Activated T-cell treated with anti-CD3 and anti-CD28 coated beads, Interleukin-2, amount 50 U/mL, for 4 hours (primary cell): ENCODE measurements around the gene RASL12. TPM values are rescaled to one million over a fixed set of nuclear protein-coding genes. Genes with fewer than 3 reads are reported as not detected.
A peak's percentile ranks its signal among the peaks of the same experiment; 100 is the strongest.

Source experiments
- ATAC-seq, 2 donors: fragments of 200-7000 bp; cut with Tn5 transposase; one replicate each; pipeline ENCODE4 v1.10.0; 2021
- DNase-seq: peaks from one replicate; pipeline ENCODE4 v3.0.0-alpha.2; 2020
- H3K27me3 Mint-ChIP-seq: one replicate; pipeline ENCODE4 v1.8.0; 2021; ENCODE audit warnings: low read depth, mixed read lengths
- H3K36me3 Mint-ChIP-seq: one replicate; pipeline ENCODE4 v1.8.0; 2022; ENCODE audit warnings: mixed read lengths; ENCODE audit not compliant: insufficient read depth
- H3K4me1 Mint-ChIP-seq: one replicate; pipeline ENCODE4 v1.8.0; 2021; ENCODE audit warnings: low read depth, mixed read lengths
- H3K4me3 Mint-ChIP-seq: one replicate; pipeline ENCODE4 v1.8.0; 2021; ENCODE audit warnings: mild to moderate bottlenecking, moderate library complexity, mixed read lengths
- H3K9me3 Mint-ChIP-seq: one replicate; pipeline ENCODE4 v1.8.0; 2021; ENCODE audit warnings: mixed read lengths
- total RNA-seq, 3 donors: library from RNA; stranded (reverse); gene quantifications; one replicate each; pipeline ENCODE4 v1.2.1, GENCODE V29; 2021

RASL12 gene
- total RNA-seq, 3 donors from 2014 or later, result not detected

DNA sequence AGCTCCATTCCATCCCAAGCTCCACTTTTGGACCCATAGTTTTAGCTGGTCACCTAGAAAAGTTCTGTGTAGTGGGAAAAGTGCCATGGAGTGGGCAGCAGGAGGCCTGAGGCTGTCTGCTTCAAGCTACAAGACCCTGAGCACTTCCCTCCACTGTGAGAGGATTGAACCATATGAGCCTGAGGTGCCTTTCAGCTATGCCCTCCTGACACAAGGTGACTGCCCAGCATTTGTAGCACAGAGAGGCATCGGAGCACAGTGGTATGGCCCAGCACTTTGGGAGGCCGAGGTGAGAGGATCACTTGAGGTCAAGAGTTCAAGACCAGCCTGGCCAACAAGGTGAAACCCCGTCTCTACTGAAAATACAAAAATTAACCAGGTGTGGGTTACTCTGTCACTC lies 4.8 kb upstream of the RASL12 start:
- H3K4me1 Mint-ChIP-seq, result peaks cover 4% of the 10 kb centered on the region
- H3K4me3 Mint-ChIP-seq, result no peak overlapping the region
- no peak for ATAC-seq
- DNase-seq, result no peak
- H3K27me3 Mint-ChIP-seq, result peaks cover 18% of the 10 kb centered on the region
- no peaks in the 10 kb centered on the region for H3K9me3 Mint-ChIP-seq
- H3K36me3 Mint-ChIP-seq, result no peaks in the 10 kb centered on the region

DNA sequence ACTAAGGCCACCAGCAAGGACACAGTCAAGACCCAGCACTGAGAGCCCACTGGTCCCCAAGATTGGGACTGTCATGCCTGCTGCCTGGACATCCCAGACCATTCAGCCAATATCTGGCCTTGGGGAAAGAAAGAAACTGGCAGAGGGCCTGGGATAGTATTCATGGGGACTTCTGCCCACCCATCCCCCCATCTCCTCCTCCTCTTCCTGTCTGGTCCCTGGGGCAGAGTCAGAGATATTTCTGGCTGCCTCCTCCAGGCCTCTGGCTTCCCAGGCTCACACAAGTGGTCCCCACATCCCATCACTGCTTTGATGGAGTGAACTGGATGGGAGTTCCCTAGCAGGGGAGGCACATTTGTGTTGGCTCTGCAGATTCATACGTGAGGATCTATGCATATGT lies 4.2 kb upstream of the RASL12 start:
- Mint-ChIP-seq H3K9me3 (no peaks in the 10 kb centered on the region), H3K27me3 (peaks cover 21% of the 10 kb centered on the region), H3K4me3 (no peak overlapping the region), H3K36me3 (no peaks in the 10 kb centered on the region), H3K4me1 (peaks cover 8% of the 10 kb centered on the region)
- ATAC-seq (no peak), DNase-seq (no peak)

DNA sequence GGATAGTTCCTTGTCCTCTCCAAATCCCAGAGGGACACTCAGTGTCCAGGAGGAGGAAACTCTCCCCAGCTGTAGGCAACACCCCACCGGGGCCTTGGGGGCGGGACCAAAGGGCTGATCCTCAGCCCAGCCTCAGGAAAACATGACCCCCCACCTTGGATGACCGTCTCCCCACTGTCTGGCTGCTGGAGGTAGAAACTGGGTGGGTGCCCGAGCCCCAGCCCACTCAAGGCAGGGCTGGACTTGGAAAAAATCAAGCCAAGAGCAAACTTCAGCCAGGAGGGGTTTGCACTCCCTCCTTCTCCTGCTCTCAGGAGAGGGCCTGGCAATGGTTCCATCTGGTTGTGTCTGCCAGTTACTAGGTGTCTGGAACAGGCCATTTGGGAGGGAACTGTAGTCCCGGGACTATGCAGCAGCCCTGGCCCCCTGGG lies 3.6 kb upstream of the RASL12 start:
- no peak overlapping the region for H3K4me3 Mint-ChIP-seq
- peaks cover 8% of the 10 kb centered on the region for H3K4me1 Mint-ChIP-seq
- H3K36me3 Mint-ChIP-seq, result no peaks in the 10 kb centered on the region
- H3K27me3 Mint-ChIP-seq, result peaks cover 25% of the 10 kb centered on the region
- H3K9me3 Mint-ChIP-seq, result no peaks in the 10 kb centered on the region
- no peak for DNase-seq
- ATAC-seq, result no peak

DNA sequence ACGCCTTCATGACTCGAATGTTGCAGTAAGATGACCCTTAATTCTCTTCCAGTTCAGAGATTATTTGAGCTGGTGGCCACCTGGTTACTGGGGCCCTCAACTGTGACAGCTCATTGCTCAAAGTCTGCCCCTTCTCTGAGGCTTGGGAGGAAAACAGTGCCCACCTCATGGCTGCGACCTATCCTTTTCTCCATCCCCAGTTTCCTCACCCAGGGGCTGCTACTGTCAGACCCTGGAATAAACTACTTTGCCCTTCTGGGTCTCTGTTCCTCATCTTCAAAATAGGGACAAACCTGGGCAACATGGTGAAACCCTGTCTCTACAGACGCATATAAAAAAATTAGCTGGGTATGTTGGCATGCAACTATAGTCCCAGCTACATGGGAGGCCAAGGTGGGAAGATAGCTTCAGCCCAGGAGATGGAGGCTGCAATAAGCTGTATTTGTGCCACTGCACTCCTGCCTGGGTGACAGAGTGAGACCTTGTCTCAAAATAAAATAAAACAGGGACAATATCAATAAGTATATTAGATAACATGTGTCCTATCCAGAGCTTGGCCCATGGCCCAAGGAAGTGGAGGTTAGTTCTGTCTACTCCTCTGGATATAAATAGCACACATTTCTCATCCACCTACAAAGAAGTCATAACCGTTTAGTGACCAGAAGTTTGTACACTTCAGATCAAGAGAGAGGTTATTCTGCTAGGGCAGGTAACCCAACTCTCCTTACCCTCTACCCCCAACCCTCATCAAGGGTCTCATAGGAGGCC lies 2.2 kb upstream of the RASL12 start:
- no peak for DNase-seq
- peaks cover 8% of the 10 kb centered on the region for H3K4me1 Mint-ChIP-seq
- no peak for ATAC-seq
- H3K9me3 Mint-ChIP-seq, result no peaks in the 10 kb centered on the region
- H3K36me3 Mint-ChIP-seq, result no peaks in the 10 kb centered on the region
- peaks cover 30% of the 10 kb centered on the region for H3K27me3 Mint-ChIP-seq
- H3K4me3 Mint-ChIP-seq, result no peak overlapping the region

DNA sequence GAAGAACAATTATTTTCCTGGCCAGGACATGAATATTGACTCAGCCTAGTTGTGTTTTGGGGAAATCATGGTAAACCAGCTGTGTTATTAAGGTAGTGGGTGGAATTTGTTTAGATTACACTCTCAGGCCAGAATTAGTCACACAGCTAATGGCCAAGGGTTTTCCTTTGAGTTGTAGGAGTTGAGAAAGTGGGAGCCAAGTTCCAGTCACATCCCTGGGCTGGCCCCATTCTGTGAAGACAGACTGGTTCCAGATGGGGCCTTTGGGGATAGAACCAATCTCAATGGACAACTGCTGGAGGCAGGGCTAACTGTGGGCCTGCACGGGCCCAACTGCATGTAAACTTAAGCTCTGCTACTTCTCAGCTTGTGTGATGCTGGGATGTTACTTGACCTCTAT lies 1.4 kb upstream of the RASL12 start:
- ATAC-seq (no peak), DNase-seq (no peak)
- H3K4me1 Mint-ChIP-seq, result peaks cover 8% of the 10 kb centered on the region
- H3K27me3 Mint-ChIP-seq, result peaks cover 36% of the 10 kb centered on the region
- H3K36me3 Mint-ChIP-seq, result no peaks in the 10 kb centered on the region
- H3K9me3 Mint-ChIP-seq, result no peaks in the 10 kb centered on the region
- no peak overlapping the region for H3K4me3 Mint-ChIP-seq

DNA sequence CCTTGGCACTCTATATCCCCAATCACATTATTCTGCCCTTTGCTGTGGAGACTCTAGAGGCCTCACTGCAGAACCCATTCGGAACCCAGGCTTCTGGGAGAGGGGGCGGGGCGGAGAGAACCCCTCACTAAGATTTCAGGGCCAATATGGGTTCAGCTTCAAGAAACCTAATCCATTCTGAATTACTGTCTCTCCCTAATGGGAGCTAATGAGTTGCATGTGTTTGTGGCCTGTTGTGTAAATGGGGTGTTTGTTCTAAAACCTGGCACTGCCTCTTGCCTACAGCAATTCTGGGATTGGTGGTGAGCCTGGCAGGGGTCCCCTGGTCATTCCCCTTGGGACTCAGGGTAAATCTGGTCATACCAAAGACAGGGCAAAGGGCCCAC lies 605 bp upstream of the RASL12 start:
- ATAC-seq (no peak), DNase-seq (no peak)
- Mint-ChIP-seq H3K9me3 (no peaks in the 10 kb centered on the region), H3K27me3 (peaks cover 37% of the 10 kb centered on the region), H3K36me3 (no peaks in the 10 kb centered on the region), H3K4me3 (peak overlapping the region; percentile 42), H3K4me1 (peaks cover 8% of the 10 kb centered on the region)

DNA sequence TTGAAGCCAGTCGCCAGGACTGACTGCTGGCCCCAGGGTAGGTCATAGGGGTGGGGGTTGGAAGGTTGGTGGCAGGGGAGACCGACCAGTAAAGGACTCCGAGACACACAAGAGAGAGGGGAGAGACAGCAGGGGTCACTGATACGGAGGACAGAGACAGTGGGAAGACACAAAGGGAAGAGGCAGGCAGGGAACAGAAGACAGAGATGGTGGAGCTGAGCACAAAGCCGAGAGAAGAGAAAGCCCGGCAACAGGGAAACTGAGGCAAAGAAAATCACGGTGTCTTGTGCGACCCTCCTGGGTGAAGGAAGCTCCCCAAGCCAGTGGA lies 510 bp downstream of the RASL12 start:
- ATAC-seq (no peak), DNase-seq (no peak)
- peaks cover 8% of the 10 kb centered on the region for H3K4me1 Mint-ChIP-seq
- H3K27me3 Mint-ChIP-seq, result peaks cover 39% of the 10 kb centered on the region
- H3K9me3 Mint-ChIP-seq, result no peaks in the 10 kb centered on the region
- H3K36me3 Mint-ChIP-seq, result no peaks in the 10 kb centered on the region
- H3K4me3 Mint-ChIP-seq, result no peak overlapping the region

DNA sequence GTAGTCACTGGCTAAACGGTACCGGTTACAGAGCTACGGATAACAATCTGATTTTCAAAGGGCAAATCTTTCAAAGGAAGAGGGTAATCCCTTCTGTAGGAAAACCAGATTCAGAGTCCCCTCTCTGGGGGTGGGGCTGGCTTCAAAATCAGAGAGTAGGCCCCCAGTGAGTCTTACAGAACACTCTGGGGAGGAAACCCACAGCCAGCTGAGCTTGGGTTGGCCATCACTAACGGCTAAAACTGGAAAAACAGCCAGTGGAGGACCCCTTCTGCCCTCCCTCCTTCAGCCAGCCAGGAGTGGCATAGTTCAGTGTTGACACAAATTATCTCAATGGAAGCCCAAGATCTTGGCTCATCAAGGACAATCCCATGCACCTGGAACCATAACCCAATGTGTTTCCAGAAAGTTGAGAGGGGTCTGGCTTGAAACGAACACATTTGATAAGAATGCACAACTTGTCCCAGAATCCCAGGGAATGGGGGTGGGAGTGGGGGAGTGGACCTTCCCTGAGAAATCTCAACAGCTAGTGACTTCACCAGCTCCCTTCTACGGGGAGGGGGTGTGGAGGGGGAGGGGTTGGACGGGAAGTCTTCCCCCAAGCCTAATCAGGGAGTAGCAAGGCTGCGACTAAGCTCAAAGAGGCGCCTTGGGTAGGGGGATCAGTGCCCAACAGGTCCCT lies 1.0 kb downstream of the RASL12 start:
- ATAC-seq (no peak), DNase-seq (no peak)
- Mint-ChIP-seq H3K27me3 (peaks cover 39% of the 10 kb centered on the region), H3K4me3 (no peak overlapping the region), H3K9me3 (no peaks in the 10 kb centered on the region), H3K36me3 (no peaks in the 10 kb centered on the region), H3K4me1 (peaks cover 8% of the 10 kb centered on the region)

DNA sequence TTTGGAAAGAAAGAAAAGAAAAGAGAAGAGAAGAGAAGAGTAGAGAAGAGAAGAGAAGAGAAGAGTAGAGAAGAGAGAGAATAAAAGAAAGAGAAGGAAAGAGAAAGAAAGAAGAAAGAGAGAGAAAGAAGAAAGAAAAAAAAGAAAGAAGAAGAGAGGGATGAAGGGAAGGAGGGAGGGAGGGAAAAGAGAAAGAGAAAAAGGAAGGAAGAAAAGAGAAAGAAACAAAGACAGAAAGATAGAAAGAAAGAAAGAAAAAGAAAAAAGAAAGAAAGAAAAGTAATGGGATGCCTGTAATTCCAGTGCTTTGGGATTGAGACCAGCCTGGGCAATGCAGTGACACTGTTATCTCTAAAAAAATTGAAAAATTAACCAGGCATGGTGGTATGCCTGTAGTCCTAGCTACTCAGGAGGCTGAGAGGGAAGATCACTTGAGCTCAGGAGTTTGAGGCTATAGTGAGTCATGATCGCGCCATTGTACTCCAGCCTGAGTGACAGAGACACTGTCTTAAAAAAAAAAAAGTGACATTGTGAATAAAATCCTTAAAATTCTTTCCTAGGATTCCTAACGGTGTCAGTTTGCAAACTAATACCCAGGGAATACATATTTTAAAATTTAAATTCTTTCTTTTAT lies 1.7 kb downstream of the RASL12 start:
- Mint-ChIP-seq H3K27me3 (peaks cover 39% of the 10 kb centered on the region), H3K9me3 (no peaks in the 10 kb centered on the region), H3K4me1 (peaks cover 8% of the 10 kb centered on the region), H3K36me3 (no peaks in the 10 kb centered on the region), H3K4me3 (no peak overlapping the region)
- DNase-seq (no peak), ATAC-seq (no peak)

DNA sequence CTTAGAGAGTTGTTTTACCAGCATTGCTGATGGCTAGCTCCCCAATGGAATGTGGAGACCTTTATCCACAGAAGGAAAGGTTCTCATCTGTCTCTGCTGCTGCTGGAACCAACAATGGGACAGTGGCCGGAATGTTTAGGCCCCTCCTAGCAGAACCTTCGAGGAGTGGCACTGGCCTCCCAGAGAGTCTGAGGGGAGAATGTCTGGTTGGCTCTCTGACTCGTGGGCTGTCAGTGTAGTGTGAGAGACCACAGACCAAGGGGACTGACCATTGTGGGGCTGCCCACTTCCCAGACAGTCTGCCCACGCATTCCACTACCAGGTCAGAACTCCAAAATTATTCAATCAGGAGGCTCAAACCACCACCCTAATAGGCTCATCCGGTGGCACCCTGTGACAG lies 5.1 kb downstream of the RASL12 start:
- no peak for ATAC-seq
- Mint-ChIP-seq H3K4me1 (peaks cover 4% of the 10 kb centered on the region), H3K4me3 (no peak overlapping the region), H3K27me3 (peaks cover 28% of the 10 kb centered on the region), H3K36me3 (no peaks in the 10 kb centered on the region), H3K9me3 (no peaks in the 10 kb centered on the region)
- DNase-seq, result no peak

DNA sequence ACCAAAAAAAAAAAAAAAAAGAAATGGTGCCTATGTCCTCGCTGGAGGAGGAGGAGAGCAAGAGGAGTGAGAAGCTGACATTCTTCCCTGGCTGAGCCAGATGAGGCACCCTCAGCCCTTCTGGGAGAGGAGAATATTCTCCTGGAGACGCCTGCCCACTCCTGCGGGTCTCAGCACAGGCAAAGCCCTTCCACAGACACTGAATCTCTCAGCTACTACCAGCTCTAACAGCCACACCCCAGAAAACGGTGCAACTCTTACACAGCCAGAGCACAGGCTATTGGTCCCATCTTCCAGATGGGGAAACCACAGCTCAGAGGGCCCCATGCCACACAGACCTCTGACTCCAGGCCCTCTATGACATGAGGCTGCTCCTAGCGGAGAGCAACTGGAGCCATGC lies 5.7 kb downstream of the RASL12 start:
- DNase-seq (no peak), ATAC-seq (no peak)
- no peak overlapping the region for H3K4me3 Mint-ChIP-seq
- no peaks in the 10 kb centered on the region for H3K36me3 Mint-ChIP-seq
- no peaks in the 10 kb centered on the region for H3K4me1 Mint-ChIP-seq
- H3K27me3 Mint-ChIP-seq, result peaks cover 26% of the 10 kb centered on the region
- H3K9me3 Mint-ChIP-seq, result no peaks in the 10 kb centered on the region

DNA sequence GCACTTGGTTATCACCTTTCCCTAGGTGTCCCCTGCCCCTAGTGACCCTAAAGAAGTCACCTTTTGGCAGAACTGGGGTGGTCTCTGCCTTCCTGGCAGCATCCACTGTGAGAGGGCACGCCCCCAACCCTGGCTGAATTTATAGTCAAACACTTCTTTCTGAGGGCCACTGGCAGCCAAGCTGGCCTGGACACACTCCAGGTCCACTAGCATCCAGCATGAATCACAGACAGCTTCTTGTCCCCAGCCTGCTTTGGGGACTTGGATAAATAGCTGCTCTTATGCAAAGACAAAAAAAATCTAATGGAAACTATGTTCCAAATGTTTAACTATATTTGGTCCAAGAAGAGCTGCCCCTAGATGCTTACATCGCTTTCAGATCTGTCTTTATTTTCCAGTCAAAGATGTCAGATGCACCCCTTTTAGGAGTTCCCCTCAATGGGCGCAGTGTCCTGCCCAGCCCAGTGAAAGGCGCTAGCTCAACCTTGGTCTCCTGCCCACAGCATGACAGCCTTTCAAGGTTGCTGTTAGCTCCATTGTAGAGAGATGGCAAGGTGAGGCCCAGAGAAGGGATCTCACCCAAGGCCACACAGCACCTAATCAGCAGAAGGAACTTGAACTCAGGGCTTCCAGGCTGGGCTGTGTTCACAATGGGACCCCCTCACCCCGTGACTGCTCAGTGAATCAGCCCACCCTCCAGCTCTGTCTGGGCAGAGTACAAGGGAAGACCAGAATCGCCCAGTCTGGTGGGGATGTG lies 7.0 kb downstream of the RASL12 start:
- Mint-ChIP-seq H3K9me3 (no peaks in the 10 kb centered on the region), H3K36me3 (no peaks in the 10 kb centered on the region), H3K4me1 (no peaks in the 10 kb centered on the region), H3K27me3 (peaks cover 20% of the 10 kb centered on the region), H3K4me3 (no peak overlapping the region)
- ATAC-seq (no peak), DNase-seq (no peak)

DNA sequence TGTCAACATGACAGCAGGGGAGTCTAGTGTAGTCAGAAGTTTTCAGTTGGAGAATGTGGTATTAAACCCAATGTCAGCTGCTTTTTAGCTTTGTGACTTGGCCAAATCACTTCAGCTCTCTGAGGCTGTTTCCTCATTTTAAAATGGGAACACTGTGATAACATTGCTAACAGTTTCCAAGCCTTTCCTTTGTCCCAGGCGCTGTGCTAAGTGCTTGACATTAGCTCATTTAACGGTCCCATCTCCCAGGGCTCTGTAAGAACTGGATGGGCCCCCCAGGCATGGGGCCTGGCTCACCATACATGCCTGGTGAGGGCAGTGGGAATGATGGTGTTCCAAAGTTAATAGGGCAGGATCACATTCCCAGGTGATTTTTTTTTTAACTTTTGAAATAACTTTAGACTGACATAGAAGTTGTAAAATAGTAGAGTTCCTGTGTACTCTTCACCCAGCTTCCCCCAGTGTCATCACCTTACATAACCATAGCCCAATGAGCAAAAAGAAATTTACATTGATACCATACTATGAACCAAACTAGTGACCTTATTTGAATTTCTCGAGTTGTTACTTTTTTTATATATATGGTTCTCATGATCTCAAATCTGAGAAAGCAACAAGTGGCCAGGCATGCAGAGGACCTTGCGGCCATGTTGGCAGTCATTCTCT lies 7.7 kb downstream of the RASL12 start:
- peaks cover 1% of the 10 kb centered on the region for H3K4me1 Mint-ChIP-seq
- no peak overlapping the region for H3K4me3 Mint-ChIP-seq
- H3K36me3 Mint-ChIP-seq, result no peaks in the 10 kb centered on the region
- ATAC-seq, result no peak
- no peak for DNase-seq
- H3K9me3 Mint-ChIP-seq, result no peaks in the 10 kb centered on the region
- H3K27me3 Mint-ChIP-seq, result peaks cover 12% of the 10 kb centered on the region

DNA sequence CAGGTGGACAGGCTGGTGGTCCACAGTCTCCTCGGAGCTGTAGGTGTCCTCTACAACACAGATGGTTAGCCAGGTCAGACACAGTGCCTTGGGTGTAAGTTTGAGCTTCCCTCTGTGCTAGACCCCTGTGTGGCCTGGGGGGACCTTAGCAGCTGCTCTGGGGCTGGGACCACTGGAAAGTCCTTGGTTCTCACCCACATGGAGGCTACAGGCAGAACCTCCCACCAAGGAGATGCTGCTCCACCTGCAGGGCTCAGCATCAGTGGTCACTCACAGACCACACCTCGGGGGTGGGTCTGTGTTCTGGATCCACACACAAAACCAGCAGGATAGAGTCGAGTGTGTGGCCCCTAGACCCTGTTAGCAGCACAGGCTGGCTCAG lies 8.4 kb downstream of the RASL12 start:
- Mint-ChIP-seq H3K4me3 (no peak overlapping the region), H3K4me1 (peaks cover 1% of the 10 kb centered on the region), H3K36me3 (no peaks in the 10 kb centered on the region), H3K9me3 (no peaks in the 10 kb centered on the region), H3K27me3 (peaks cover 7% of the 10 kb centered on the region)
- ATAC-seq (no peak), DNase-seq (no peak)
